Right renal cortex interstitium (tissue), 3 donors: ENCODE measurements around the gene MCRS1. TPM values are rescaled to one million over a fixed set of nuclear protein-coding genes. Genes with fewer than 3 reads are reported as not detected.

Source experiments
- DNase-seq, 3 donors: peaks; one replicate each; pipeline ENCODE4 v3.0.0-alpha.2; 2013; ENCODE audit warnings: low read depth in 3 of 3, low spot score in 2 of 3
- polyA plus RNA-seq, 3 donors: library from polyadenylated mRNA; unstranded; fragments of 120-200 nt; gene quantifications; one replicate each; pipeline ENCODE4 v1.2.1, GENCODE V29; 2013; ENCODE audit not compliant: insufficient read length in 3 of 3

The MCRS1 gene
- polyA plus RNA-seq, 3 donors: 64.1 to 69.2 (median 66.2) TPM

- no peak for DNase-seq
Observed at GRCh38 chr12:49583366-49584094, 15.6 kb upstream of the MCRS1 start.

GRCh38 chr12:49582850-49583249 lies 14.9 kb upstream of the MCRS1 start:
- DNase-seq: no peak

GRCh38 chr12:49582201-49582600 lies 14.3 kb upstream of the MCRS1 start:
- DNase-seq: no peak

DNA sequence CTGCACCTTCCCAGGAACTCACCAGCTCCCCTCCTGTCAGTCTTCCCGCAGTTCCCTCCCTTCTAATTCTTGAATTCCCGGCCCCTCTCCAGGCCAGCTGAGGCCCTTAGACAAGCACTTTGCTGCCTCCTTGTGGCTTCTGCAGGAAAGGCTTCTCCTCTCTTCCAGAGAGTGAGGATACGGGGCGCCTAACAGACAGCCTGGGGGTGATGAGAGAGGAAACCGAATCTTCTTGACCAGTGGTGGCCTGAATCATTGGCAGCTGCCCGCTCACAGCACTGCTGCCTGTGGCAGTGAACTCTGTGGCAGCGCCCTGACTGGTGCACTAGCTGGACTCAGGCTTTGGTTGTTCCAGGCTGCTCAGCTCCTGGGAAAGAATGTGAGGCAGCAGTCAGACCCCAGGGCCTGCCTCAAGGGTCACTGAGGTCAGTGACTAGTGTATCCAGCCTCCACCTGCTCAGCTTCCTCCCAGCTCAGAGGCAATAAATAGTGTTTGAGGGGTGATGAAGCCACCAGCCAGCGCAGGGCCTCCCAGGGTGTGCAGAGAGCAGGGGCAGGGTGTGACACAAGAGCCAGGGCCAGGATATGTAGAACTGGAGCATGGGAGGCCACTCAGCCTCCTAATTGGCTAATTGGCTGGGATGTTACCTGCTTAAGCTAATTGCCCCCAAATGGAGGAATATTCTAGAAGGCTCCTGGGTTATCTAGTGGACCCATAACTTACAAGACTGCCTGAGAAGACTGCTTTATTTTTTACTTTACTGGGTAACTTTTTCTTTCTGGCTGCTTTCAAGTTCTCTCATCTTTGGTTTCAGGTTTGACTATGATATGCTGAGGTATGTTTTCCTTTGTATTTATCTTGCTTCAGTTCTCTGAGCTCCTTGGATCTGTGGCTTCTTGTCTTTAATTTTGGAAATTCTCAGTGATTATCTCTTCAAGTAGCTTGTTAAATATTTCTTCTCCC lies 12.9 kb upstream of the MCRS1 start:
- DNase-seq: peak; percentile 62 to 76 (median 70)

DNA sequence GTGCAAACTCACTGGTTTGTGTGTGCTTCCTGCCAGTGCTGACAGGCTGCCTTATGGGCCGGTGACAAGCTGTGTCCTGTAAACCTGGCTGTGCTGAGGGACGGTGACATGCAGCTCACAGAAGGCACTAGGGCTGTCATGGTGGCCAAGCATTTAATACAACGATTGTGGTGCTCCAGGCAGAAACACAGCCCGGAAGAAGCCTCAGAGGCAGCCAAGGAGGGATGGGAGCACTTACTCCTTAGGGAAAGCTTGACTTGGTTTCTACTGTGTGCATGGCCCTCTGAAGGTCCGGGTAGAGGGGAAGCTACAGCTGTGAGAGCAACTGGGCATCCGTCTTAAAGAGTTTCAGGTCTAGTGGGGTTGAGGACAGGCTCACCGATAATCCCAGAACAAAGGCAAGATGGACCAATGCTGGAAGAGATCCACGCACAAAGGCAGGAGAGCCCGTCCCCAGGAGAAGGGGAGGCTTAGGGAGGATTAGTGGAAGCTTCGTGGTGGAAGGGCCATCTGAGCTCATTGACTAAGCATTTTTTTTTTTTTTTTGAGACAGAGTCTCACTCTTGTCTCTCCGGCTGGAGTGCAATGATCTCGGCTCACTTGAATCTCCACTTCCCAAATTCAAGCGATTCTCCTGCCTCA lies 10.7 kb upstream of the MCRS1 start:
- DNase-seq: no peak

DNA sequence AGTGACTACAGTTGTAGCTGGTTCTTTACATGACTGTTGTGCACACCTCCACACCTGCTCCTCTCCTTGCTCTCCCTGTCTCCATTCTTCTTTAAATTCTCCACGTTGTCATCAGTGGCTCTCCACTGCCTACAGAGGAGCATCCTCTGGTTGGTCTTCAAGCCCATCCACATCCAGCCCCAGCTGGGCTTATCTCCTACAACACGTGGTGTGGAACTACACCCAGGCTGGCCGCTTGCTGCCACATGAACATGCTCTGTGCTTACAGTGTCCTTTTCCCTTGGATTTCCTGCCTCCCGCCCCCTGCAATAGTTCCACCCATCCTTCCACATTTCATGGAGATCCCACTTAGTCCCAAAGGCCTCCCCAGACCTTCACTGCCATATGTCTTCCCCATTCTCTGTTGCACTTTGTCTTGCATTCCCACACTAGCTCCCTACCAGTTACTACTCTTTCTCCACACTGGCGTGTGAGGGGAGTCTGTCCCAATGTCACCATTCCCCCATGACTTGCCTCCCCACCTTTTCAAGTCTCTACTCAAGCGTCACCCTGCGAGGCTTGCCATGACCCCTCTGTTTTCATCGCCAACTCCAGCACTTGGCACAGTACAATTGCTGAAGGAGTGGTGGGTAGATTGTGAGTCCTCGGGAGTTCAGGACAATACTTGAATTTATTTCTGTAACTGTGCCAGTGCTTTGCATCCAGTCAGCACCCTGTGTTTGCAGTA lies 9.8 kb upstream of the MCRS1 start:
- DNase-seq: no peak

GRCh38 chr12:49568442-49569162 lies 660 bp upstream of the MCRS1 start:
- DNase-seq: no peak

DNA sequence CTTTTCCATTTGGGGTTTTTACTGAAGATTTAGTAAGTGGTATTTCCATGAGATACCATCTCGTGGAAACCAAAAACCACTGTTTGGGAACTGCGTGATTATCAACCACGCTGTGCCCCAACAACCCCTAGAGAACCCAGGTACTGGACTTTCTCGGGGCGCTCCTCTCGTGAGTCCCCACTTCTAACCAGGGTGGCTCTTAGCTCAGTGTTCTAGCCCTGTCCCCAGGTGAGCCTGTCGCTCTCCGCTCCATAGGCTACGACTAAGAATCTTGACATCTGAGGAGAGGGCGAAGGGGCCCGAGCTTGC lies 686 bp downstream of the MCRS1 start:
- DNase-seq: no peak

DNA sequence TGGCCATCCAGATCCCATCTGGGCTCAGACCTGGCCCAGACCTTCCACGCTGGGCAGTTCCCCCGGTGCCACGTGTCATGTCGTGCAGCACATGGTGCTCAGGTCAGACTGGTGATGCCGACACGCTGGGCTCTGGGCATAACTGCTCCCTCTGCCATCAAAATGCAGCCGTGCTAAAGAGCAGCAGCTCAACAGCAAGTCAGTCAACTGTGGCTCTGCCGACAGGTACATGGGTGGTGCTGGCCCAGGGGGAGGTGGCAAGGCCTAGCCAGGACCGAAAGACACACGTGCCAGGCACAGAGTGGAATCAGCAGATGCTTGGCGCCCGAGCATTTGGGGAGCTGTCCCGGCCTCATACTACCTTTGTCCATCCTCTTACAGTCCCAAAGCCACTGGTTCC lies 1.6 kb downstream of the MCRS1 start:
- DNase-seq: no peak

DNA sequence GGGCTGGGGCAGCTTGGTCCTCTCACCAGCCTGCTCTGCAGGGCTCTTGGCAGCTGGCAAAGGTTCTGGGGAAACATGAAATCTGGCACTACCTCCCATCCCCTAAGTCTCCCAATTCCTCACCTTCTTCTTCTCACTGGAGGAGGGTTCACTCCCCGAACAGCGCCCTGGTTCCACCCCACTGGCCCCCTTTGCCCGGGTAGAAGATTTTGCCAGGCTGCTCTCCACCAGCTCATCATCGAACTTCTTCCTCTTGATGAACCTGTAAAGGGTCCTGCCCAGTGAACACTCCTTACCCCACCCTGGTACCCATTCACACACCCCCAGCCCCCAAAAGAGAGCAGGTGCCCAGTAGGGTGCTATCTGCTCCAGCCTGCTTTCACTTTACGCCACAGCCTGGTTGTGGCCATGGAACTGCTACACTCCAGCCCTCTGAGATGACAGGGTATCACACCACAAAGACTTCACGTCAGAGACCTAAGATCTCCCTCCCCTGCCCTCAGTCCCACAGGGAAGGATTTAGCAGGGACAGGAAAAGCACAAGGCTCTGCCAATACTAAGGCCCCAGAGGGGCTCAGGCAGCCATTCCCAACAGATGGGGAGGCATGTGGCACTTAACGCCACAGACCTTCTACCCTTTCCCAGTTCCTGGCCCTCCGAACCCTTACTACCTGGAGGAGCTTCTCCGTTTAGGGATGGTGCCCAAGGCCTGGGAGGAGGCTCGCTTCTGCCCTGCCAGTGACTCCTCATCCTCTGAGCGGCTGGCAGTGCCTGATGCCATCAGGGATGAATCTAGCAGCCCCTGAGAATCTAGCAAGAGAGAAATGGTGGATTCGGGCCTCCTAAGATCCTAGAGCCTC lies 2.3 kb downstream of the MCRS1 start:
- no peak for DNase-seq

DNA sequence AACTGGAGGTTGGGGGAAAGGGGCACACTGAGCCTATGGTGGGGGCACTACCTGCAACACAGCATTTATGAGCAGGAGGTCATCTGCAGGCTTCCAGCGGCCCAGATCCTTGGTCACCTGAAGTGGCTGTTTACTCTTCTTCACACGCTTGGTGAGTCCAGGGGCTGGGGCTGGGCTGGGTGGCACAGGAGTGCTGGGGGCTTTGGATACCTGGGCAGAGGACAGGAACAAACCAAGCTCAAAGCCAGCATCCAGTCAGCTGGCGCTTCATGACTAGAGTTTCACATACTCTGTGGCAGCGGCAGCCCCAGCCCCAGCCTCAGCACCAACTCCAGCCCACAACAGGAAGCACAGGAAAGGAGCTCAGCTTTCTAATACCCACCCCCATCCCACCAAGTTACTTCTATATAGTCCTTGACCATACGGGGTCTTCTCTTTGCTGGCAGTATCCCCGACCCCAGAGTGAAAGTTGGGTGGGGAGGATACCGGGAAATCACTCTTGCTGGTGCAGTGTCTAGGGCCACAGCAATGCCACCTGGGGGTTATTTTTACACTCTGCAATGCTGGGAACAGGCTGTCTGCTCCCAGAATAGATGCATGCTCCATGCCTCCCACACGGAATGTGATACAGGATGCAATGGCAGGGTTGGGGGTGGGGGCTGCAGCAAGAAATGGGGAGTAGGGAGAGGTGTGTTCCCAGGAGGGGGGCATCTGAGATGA lies 3.1 kb downstream of the MCRS1 start:
- DNase-seq: no peak

DNA sequence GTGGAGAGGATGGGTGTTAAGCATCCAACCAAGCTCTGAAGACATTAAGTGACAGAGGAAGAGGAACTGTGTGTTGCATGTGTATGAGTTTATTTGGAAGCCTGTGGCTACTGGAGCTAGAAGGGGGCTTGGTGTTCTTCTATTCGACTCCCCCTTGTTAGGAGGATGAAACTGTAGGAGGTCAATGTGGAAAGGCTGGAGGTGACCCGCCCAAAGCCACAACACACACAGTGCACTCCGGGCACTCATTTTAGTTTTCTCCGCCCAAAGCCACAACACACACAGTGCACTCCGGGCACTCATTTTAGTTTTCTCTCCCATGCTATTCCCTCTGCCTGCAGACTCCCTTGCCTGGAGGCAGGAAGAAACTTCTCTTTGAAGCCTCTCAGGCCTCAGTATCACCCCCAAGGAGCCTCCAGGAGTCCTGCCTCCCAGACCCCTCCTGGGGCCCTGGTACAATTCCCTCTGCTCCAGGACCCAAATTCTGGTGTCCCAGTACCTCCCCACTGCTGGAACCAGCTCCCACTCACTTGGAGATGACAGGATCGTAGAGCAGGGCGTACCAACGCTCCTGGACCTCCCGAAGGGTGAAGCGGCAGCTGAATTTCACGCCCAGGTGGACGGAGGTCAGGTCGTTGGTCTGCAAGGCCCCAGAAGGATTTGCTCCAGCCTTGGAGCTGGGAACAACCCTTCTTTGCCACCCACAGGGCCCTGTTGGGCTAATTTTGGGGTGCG lies 3.8 kb downstream of the MCRS1 start:
- DNase-seq: no peak

GRCh38 chr12:49562831-49563230 lies 5.1 kb downstream of the MCRS1 start:
- DNase-seq: no peak

GRCh38 chr12:49562233-49562632 lies 5.7 kb downstream of the MCRS1 start:
- DNase-seq: no peak

GRCh38 chr12:49560695-49561094 lies 7.2 kb downstream of the MCRS1 start:
- DNase-seq: no peak

GRCh38 chr12:49559011-49559675 lies 8.8 kb downstream of the MCRS1 start:
- DNase-seq: no peak

GRCh38 chr12:49558526-49558925 lies 9.4 kb downstream of the MCRS1 start:
- DNase-seq: no peak

DNA sequence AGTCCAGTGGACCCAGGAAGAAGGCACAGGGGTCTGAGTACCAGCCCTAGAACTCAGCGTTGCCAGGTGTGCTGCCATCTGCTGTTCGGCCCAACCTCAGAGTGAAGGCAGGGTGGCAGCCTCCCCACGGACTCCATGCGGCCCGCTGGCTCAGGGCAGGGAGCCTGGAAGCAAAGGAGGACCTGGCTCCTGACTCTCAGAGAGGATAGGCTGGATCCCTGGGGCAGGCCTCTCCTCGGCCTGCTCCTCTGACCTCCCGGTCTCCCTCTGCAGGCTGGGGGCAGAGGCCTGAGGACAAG lies 10.1 kb downstream of the MCRS1 start:
- DNase-seq: no peak
